Neuron (in vitro differentiated cells): ENCODE data around the gene PITPNM1.
"Not testable (repeated sequence)": the region's sequence is repeated elsewhere in the genome, so short reads cannot be mapped to it uniquely, and the experiment has no call there.

ENCODE experiments used
- H2AFZ ChIP-seq: one replicate; pipeline ENCODE4 v1.6.1; 2013; ENCODE audit warnings: low read depth, mild to moderate bottlenecking, inconsistent platforms, low read length, moderate library complexity
- H3K27me3 ChIP-seq: one replicate; pipeline ENCODE4 v1.6.1; 2013; ENCODE audit warnings: low read length; ENCODE audit not compliant: insufficient read depth
- H3K36me3 ChIP-seq: one replicate; pipeline ENCODE4 v1.6.1; 2013; ENCODE audit warnings: low read length; ENCODE audit not compliant: insufficient read depth
- H3K4me1 ChIP-seq: one replicate; pipeline ENCODE4 v1.6.1; 2013; ENCODE audit warnings: low read length; ENCODE audit not compliant: insufficient read depth
- H3K4me3 ChIP-seq: 2 replicates; pipeline ENCODE4 v1.5.1; 2013; ENCODE audit warnings: mild to moderate bottlenecking, low read length, moderate library complexity
- H3K9me3 ChIP-seq: one replicate; pipeline ENCODE4 v1.6.1; 2013; ENCODE audit warnings: low read length

Gene PITPNM1

GRCh38 chr11:67520856-67521824, 16.0 kb upstream of the PITPNM1 start:
- peaks cover 18% of the 10 kb centered on the region for H3K4me1 ChIP-seq
- no peaks in the 10 kb centered on the region for H3K36me3 ChIP-seq
- no peak overlapping the region for H3K4me3 ChIP-seq
- no peak overlapping the region for H2AFZ ChIP-seq
- peaks cover 13% of the 10 kb centered on the region for H3K27me3 ChIP-seq
- no peaks in the 10 kb centered on the region for H3K9me3 ChIP-seq

GRCh38 chr11:67519726-67520125, 14.6 kb upstream of the PITPNM1 start:
- no peak overlapping the region for H2AFZ ChIP-seq
- H3K27me3 ChIP-seq = peaks cover 17% of the 10 kb centered on the region
- H3K9me3 ChIP-seq = no peaks in the 10 kb centered on the region
- H3K36me3 ChIP-seq = no peaks in the 10 kb centered on the region
- no peak overlapping the region for H3K4me3 ChIP-seq
- peaks cover 8% of the 10 kb centered on the region for H3K4me1 ChIP-seq

- Histone ChIP-seq H3K9me3 (no peaks in the 10 kb centered on the region), H3K4me3 (no peak overlapping the region), H3K4me1 (no peaks in the 10 kb centered on the region), H3K36me3 (no peaks in the 10 kb centered on the region), H3K27me3 (peaks cover 17% of the 10 kb centered on the region), H2AFZ (no peak overlapping the region)
These were observed 12.8 kb upstream of the PITPNM1 start for GRCh38 chr11:67517784-67518552.

- H2AFZ ChIP-seq = no peak overlapping the region
- peaks cover 17% of the 10 kb centered on the region for H3K27me3 ChIP-seq
These were observed 11.6 kb upstream of the PITPNM1 start for GRCh38 chr11:67516806-67517205.

DNA sequence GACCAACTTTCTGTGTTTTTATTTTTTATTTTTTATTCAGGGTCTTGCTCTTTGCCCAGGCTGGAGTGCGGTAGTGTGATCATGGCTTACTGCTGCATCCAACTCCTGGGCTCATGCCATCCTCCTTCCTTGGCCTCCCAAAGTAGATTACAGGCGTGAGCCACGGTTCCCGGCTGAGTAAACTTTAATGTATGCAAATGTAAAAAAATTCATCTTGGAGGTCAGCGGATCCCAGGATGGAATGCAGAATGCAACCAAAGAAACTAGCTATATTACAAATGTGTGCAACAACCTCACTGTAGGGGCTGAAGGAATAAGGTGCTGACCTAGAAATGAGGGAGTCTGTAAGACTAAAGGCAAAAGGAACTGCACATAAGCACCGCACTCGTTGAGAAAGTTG, 9.0 kb upstream of the PITPNM1 start:
- Histone ChIP-seq H3K4me1 (peaks cover under 1% of the 10 kb centered on the region), H3K27me3 (peaks cover 13% of the 10 kb centered on the region), H3K36me3 (no peaks in the 10 kb centered on the region), H2AFZ (no peak overlapping the region), H3K4me3 (no peak overlapping the region), H3K9me3 (no peaks in the 10 kb centered on the region)

More at GRCh38 chr11:67516806-67517205, 11.6 kb upstream of the PITPNM1 start:
- Histone ChIP-seq H3K4me1 (no peaks in the 10 kb centered on the region), H3K9me3 (no peaks in the 10 kb centered on the region), H3K36me3 (no peaks in the 10 kb centered on the region), H3K4me3 (no peak overlapping the region)

- not testable (repeated sequence) for H3K9me3 ChIP-seq, H2AFZ ChIP-seq, H3K27me3 ChIP-seq, H3K36me3 ChIP-seq, H3K4me3 ChIP-seq
- H3K4me1 ChIP-seq = peaks cover 15% of the 10 kb centered on the region
These were observed 6.4 kb upstream of the PITPNM1 start for GRCh38 chr11:67511558-67511957.

DNA sequence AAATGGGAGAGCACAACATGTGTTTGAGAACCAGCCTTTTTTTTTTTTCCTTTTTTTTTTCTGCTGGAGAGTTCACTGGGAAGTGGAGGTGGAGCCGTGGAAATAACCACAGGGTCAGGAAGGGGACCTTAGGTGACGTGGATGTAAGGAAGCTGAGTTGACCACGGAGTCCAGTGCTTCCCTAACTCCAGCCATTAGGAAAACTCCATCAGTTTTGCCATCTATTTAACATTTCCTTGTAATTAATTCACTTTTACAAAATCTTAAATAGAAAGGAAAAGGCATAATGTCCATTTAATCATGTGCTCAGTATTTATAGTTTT, 4.8 kb upstream of the PITPNM1 start:
- Histone ChIP-seq H3K27me3 (no peaks in the 10 kb centered on the region), H3K36me3 (no peaks in the 10 kb centered on the region)

DNA sequence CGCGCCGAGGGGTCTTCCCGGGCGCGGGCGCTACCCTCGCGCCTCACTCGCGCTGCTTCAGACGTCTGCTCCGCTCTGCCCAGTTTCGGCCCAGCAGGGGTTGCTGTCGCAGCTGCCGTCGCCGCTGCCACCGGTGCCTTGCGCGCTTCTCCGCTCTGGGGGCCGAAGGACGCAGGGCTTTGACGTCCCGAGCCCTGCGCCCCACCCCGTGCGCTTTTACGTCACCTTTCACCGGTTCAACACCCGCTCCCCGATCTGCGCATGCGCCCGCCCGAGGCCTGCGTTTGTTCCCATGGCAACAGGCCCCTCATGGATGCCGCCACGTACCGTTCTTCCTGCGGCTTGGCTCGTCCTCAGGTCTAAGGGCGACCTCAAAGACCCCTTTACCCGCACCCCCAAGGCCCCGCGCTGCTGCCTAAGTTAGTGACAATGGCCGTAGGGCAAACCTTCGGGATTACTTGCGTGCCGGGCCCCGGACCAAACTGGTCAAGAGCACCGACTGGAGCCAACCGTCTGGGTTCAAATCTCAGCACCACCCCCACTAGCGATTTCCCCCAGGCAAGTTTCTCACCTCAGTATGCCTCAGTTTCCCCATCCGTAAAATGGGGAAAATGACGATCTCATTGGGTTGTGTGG, 3.4 kb upstream of the PITPNM1 start:
- Histone ChIP-seq H3K27me3 (no peaks in the 10 kb centered on the region), H3K36me3 (no peaks in the 10 kb centered on the region), H2AFZ (peak overlapping the region; percentile 79), H3K4me1 (peaks cover 28% of the 10 kb centered on the region), H3K9me3 (no peaks in the 10 kb centered on the region), H3K4me3 (peak overlapping the region; percentile 65)

More for the DNA sequence above, 4.8 kb upstream of the PITPNM1 start:
- no peak overlapping the region for H2AFZ ChIP-seq
- no peak overlapping the region for H3K4me3 ChIP-seq
- H3K9me3 ChIP-seq = no peaks in the 10 kb centered on the region
- H3K4me1 ChIP-seq = peaks cover 24% of the 10 kb centered on the region

GRCh38 chr11:67507864-67508485, 2.8 kb upstream of the PITPNM1 start, which contains the start of gene CDK2AP2:
Gene CDK2AP2, minus strand, starts transcription at chr11:67508162. Its CDS starts 80 bp downstream, at chr11:67508082.
- no peaks in the 10 kb centered on the region for H3K27me3 ChIP-seq
- H3K9me3 ChIP-seq = no peaks in the 10 kb centered on the region
- peak within 1 kb of the TSS; percentile 79 for H2AFZ ChIP-seq
- H3K4me1 ChIP-seq = peaks cover 34% of the 10 kb centered on the region
- H3K4me3 ChIP-seq = peak within 1 kb of the TSS; percentile 65
- H3K36me3 ChIP-seq = no peaks in the 10 kb centered on the region

GRCh38 chr11:67507242-67507863, 2.2 kb upstream of the PITPNM1 start:
- Histone ChIP-seq H3K9me3 (no peaks in the 10 kb centered on the region), H2AFZ (no peak overlapping the region), H3K36me3 (peaks cover 1% of the 10 kb centered on the region), H3K27me3 (no peaks in the 10 kb centered on the region), H3K4me3 (peak overlapping the region; percentile 65), H3K4me1 (peaks cover 38% of the 10 kb centered on the region)

DNA sequence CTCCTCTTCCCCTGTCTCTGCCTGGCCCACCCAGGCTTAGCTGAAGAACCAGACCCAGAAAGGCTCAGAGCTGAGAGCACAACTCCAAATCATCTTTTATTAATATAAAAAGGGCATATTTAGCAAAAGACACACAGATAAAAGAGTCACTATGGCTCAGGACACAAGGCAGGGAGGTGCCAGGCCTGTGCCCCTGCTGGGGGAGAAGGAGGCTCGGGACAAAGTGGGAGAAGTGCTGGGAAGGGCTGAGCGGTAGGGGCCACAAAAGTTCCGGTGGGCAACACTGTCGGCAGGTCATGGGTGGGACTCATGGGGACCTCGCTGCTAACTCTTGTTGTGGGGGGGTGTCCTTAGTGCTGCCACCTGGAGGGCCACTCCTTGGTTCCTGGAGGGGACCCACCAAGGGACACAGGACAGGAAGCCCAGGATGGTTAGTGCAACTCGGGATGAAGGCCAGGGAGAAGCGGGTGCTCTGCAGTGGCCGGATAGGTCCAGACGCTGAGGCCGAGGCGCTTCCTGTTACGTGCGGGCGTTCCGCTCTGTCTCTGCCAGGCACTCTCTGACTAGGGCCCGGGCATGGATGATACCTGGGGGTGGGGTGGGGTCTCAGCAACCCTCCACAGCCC, 1.4 kb upstream of the PITPNM1 start:
- Histone ChIP-seq H3K9me3 (no peaks in the 10 kb centered on the region), H2AFZ (no peak overlapping the region), H3K27me3 (no peaks in the 10 kb centered on the region), H3K36me3 (peaks cover 8% of the 10 kb centered on the region), H3K4me1 (peaks cover 38% of the 10 kb centered on the region), H3K4me3 (no peak overlapping the region)
